NCI-H748 treated with DMSO at 0.1 percent for 48 hours (cell line): Measurements from ENCODE around the gene TOR1B.
"Not testable (repeated sequence)": the region's sequence is repeated elsewhere in the genome, so short reads cannot be mapped to it uniquely, and the experiment has no call there.

Experiments
- DNase-seq: peaks from one replicate; lab custom pipeline; 2025; lab: John Stamatoyannopoulos, UW

The TOR1B gene

GRCh38 chr9:129776938-129777768 lies 25.8 kb upstream of the TOR1B start:
- no peak for DNase-seq

- no peak for DNase-seq
Measured at GRCh38 chr9:129777769-129778130, 25.2 kb upstream of the TOR1B start.

GRCh38 chr9:129778469-129778868 lies 24.5 kb upstream of the TOR1B start:
- DNase-seq = no peak

GRCh38 chr9:129779560-129780190 lies 23.3 kb upstream of the TOR1B start:
- no peak for DNase-seq

- DNase-seq = no peak
Measured at GRCh38 chr9:129781131-129781530, 21.9 kb upstream of the TOR1B start.

GRCh38 chr9:129781981-129782380 lies 21.0 kb upstream of the TOR1B start:
- no peak for DNase-seq

- peak; percentile 50 for DNase-seq
Measured at GRCh38 chr9:129783516-129784361, 19.2 kb upstream of the TOR1B start.

- not testable (repeated sequence) for DNase-seq
Measured at GRCh38 chr9:129784970-129785369, 18.0 kb upstream of the TOR1B start.

- DNase-seq = no peak
Measured at GRCh38 chr9:129785866-129786265, 17.1 kb upstream of the TOR1B start.

- no peak for DNase-seq
Measured at GRCh38 chr9:129786481-129786880, 16.5 kb upstream of the TOR1B start.

GRCh38 chr9:129794549-129794948 lies 8.4 kb upstream of the TOR1B start:
- no peak for DNase-seq

GRCh38 chr9:129796029-129796428 lies 7.0 kb upstream of the TOR1B start:
- not testable (repeated sequence) for DNase-seq

GRCh38 chr9:129798973-129799372 lies 4.0 kb upstream of the TOR1B start:
- DNase-seq = no peak

- no peak for DNase-seq
Measured at GRCh38 chr9:129801504-129801903, 1.5 kb upstream of the TOR1B start.

GRCh38 chr9:129803676-129804060 lies 684 bp downstream of the TOR1B start:
- DNase-seq = no peak

- no peak for DNase-seq
Measured at GRCh38 chr9:129806061-129806460, 3.1 kb downstream of the TOR1B start.

- no peak for DNase-seq
Measured at GRCh38 chr9:129809346-129809745, 6.4 kb downstream of the TOR1B start.

- no peak for DNase-seq
Measured at GRCh38 chr9:129810116-129810515, 7.1 kb downstream of the TOR1B start.

GRCh38 chr9:129810788-129811187 lies 7.8 kb downstream of the TOR1B start:
- DNase-seq = no peak

GRCh38 chr9:129811967-129812363 lies 9.0 kb downstream of the TOR1B start:
- no peak for DNase-seq

GRCh38 chr9:129812385-129812784 lies 9.4 kb downstream of the TOR1B start:
- DNase-seq = no peak

GRCh38 chr9:129813661-129814060 lies 10.7 kb downstream of the TOR1B start:
- DNase-seq = no peak
